Activated CD8-positive, alpha-beta memory T cell treated with anti-CD3 and anti-CD28 coated beads for 36 hours (primary cell): ENCODE measurements around the gene ARHGAP10. TPM values are rescaled to one million over a fixed set of nuclear protein-coding genes. Genes with fewer than 3 reads are reported as not detected.

Experiments used
- CTCF ChIA-PET: fragments of 350-600 bp; sonication (Branson Sonifier 250); formaldehyde crosslinking; loops from one replicate; lab custom pipeline; 2021; ENCODE audit warnings: antibody characterized with exemption; lab: Charles Lee
- POLR2A ChIA-PET: fragments of 350-600 bp; sonication (Branson Sonifier 250); formaldehyde crosslinking; loops from one replicate; lab custom pipeline; 2021; ENCODE audit warnings: antibody characterized with exemption; lab: Charles Lee
- total RNA-seq, 2 experiments: library from RNA; stranded (reverse); gene quantifications; one replicate each; pipeline ENCODE4 v1.2.3, GENCODE V29; 2021

ARHGAP10 gene
- total RNA-seq, 2 experiments from 2014 or later: 8.7 to 9.5 TPM

- ChIA-PET POLR2A (no interaction called here), CTCF (no interaction called here)
Measured at GRCh38 chr4:147756417-147756816, 24.5 kb downstream of the ARHGAP10 start.

GRCh38 chr4:147760176-147760575 lies 28.3 kb downstream of the ARHGAP10 start:
- CTCF ChIA-PET: interaction anchor here (0.9 to 1.0 kb wide), 2 partner anchors 27 to 55 kb away, joined by 3 read pairs; no protein-coding TSS in a partner anchor

GRCh38 chr4:147760695-147761094 lies 28.8 kb downstream of the ARHGAP10 start:
- CTCF ChIA-PET: interaction anchor here (0.9 to 1.0 kb wide), 2 partner anchors 28 to 54 kb away, joined by 3 read pairs; no protein-coding TSS in a partner anchor
- POLR2A ChIA-PET: no interaction called here

More at GRCh38 chr4:147760176-147760575, 28.3 kb downstream of the ARHGAP10 start:
- POLR2A ChIA-PET: no interaction called here

- ChIA-PET CTCF (interaction anchor here (1.0 kb wide), 1 partner anchor 29 kb away, joined by 3 read pairs; no protein-coding TSS in a partner anchor), POLR2A (no interaction called here)
Measured at GRCh38 chr4:147761218-147761883, 29.5 kb downstream of the ARHGAP10 start.

- ChIA-PET POLR2A (no interaction called here), CTCF (interaction anchor here (1.2 kb wide), 1 partner anchor 102 kb away, joined by 4 read pairs; no protein-coding TSS in a partner anchor)
Measured at GRCh38 chr4:147764337-147764736, 32.4 kb downstream of the ARHGAP10 start.

GRCh38 chr4:147765121-147765529 lies 33.2 kb downstream of the ARHGAP10 start:
- POLR2A ChIA-PET: no interaction called here
- CTCF ChIA-PET: interaction anchor here (1.2 kb wide), 1 partner anchor 101 kb away, joined by 4 read pairs; no protein-coding TSS in a partner anchor

- ChIA-PET CTCF (interaction anchor here (1.1 kb wide), 1 partner anchor 99 kb away, joined by 5 read pairs; no protein-coding TSS in a partner anchor), POLR2A (no interaction called here)
Measured at GRCh38 chr4:147768113-147768512, 36.2 kb downstream of the ARHGAP10 start.

GRCh38 chr4:147769386-147769785 lies 37.5 kb downstream of the ARHGAP10 start:
- CTCF ChIA-PET: no interaction called here
- POLR2A ChIA-PET: no interaction called here

- POLR2A ChIA-PET: no interaction called here
- CTCF ChIA-PET: interaction anchor here (1.0 kb wide), 1 partner anchor 67 kb away, joined by 3 read pairs; no protein-coding TSS in a partner anchor
Measured at GRCh38 chr4:147770831-147771230, 38.9 kb downstream of the ARHGAP10 start.

GRCh38 chr4:147772056-147772455 lies 40.2 kb downstream of the ARHGAP10 start:
- CTCF ChIA-PET: no interaction called here
- POLR2A ChIA-PET: no interaction called here

- ChIA-PET CTCF (no interaction called here), POLR2A (no interaction called here)
Measured at GRCh38 chr4:147772459-147772969, 40.6 kb downstream of the ARHGAP10 start.

- POLR2A ChIA-PET: no interaction called here
- CTCF ChIA-PET: no interaction called here
Measured at GRCh38 chr4:147773261-147774184, 41.6 kb downstream of the ARHGAP10 start.

- ChIA-PET CTCF (no interaction called here), POLR2A (no interaction called here)
Measured at GRCh38 chr4:147776716-147777115, 44.8 kb downstream of the ARHGAP10 start.

- POLR2A ChIA-PET: no interaction called here
- CTCF ChIA-PET: no interaction called here
Measured at GRCh38 chr4:147777456-147778091, 45.7 kb downstream of the ARHGAP10 start.

- POLR2A ChIA-PET: interaction anchor here (0.7 kb wide), 1 partner anchor 47 kb away, joined by 3 read pairs; the partner anchor contains the start of gene ARHGAP10
- CTCF ChIA-PET: interaction anchor here (1.8 kb wide), 1 partner anchor 16 kb away, joined by 4 read pairs; no protein-coding TSS in a partner anchor
Measured at GRCh38 chr4:147778942-147779341, 47.1 kb downstream of the ARHGAP10 start.

GRCh38 chr4:147779451-147779850 lies 47.6 kb downstream of the ARHGAP10 start:
- CTCF ChIA-PET: interaction anchor here (1.8 kb wide), 1 partner anchor 16 kb away, joined by 4 read pairs; no protein-coding TSS in a partner anchor
- POLR2A ChIA-PET: interaction anchor here (0.7 kb wide), 1 partner anchor 47 kb away, joined by 3 read pairs; the partner anchor contains the start of gene ARHGAP10

- CTCF ChIA-PET: interaction anchor here (1.8 kb wide), 1 partner anchor 15 kb away, joined by 4 read pairs; no protein-coding TSS in a partner anchor
- POLR2A ChIA-PET: no interaction called here
Measured at GRCh38 chr4:147780137-147780777, 48.4 kb downstream of the ARHGAP10 start.

GRCh38 chr4:147782087-147782781 lies 50.3 kb downstream of the ARHGAP10 start:
- ChIA-PET POLR2A (no interaction called here), CTCF (interaction anchor here (1.1 kb wide), 1 partner anchor 85 kb away, joined by 3 read pairs; no protein-coding TSS in a partner anchor)
